K562 (cell line): ENCODE data around the gene SEC14L2. TPM values are rescaled to one million over a fixed set of nuclear protein-coding genes. Genes with fewer than 3 reads are reported as not detected.

Source experiments
- ATAC-seq: fragments of 200-7000 bp; cut with Tn5 transposase; 3 replicates; pipeline ENCODE4 v1.9.1; 2020; ENCODE audit warnings: moderate library complexity
- BruUV-seq: library from RNA; stranded (reverse); fragments of 400-500 nt; replicated peaks from 2 replicates; lab custom pipeline; 2021; lab: Mats Ljungman, UMichigan
- CTCF ChIA-PET: fragments of 300-600 bp; formaldehyde crosslinking; extraction: SDS; loops from one replicate; lab custom pipeline; 2021; ENCODE audit warnings: low intra/inter-chr PET ratio; lab: Yijun Ruan, JAX
- POLR2A ChIA-PET: fragments of 300-600, 350-650 bp; sonication (Branson Sonifier 250); formaldehyde crosslinking; extraction: SDS; loops from one replicate; lab custom pipeline; 2021; ENCODE audit warnings: antibody characterized with exemption, inconsistent platforms; lab: Yijun Ruan, JAX
- DNase-seq, 4 experiments: peaks; one replicate each; pipeline versions ENCODE4 v3.0.0 to v3.0.0-alpha.2; 2011 to 2018; ENCODE audit warnings: low spot score in 3 of 4, mixed read lengths in 3 of 4; ENCODE audit errors: extremely low read depth in 1 of 4
- FAIRE-seq: peaks from 2 replicates; lab custom pipeline; 2011; peaks lifted over from hg19 to GRCh38; lab: Jason Lieb, UNC
- H2AFZ ChIP-seq: 2 replicates; pipeline ENCODE4 v1.6.0; 2011; ENCODE audit warnings: low read depth, low read length, control low read depth, inconsistent platforms
- H3K27ac ChIP-seq: fragments of 200-600 bp; 3 replicates; pipeline ENCODE4 v1.8.0; 2011; ENCODE audit warnings: low read depth, mild to moderate bottlenecking, control low read depth, inconsistent platforms, low read length, moderate library complexity, mixed read lengths; ENCODE audit errors: extremely low read depth
- H3K27me3 ChIP-seq, 2 experiments: fragments of 300-600 bp in 1 of 2; 2 replicates in 1 of 2; 3 replicates in 1 of 2; pipeline versions ENCODE4 v1.6.0 to v1.8.0; 2011; ENCODE audit warnings: inconsistent platforms in 2 of 2, low read length in 2 of 2, mild to moderate bottlenecking in 1 of 2, mixed read lengths in 1 of 2, moderate library complexity in 1 of 2; ENCODE audit not compliant: control insufficient read depth in 2 of 2, insufficient read depth in 2 of 2
- H3K36me3 ChIP-seq: fragments of 300-600 bp; 3 replicates; pipeline ENCODE4 v1.8.0; 2011; ENCODE audit warnings: mild to moderate bottlenecking, low read length, inconsistent platforms; ENCODE audit not compliant: control insufficient read depth, insufficient read depth
- H3K4me1 ChIP-seq, 2 experiments: fragments of 200-600 bp in 1 of 2; replicated peaks in 1 of 2; 2 replicates in 1 of 2; 3 replicates in 1 of 2; pipeline versions ENCODE4 v1.5.1 to v1.8.0; 2011; ENCODE audit warnings: inconsistent platforms in 2 of 2, low read length in 2 of 2, mild to moderate bottlenecking in 1 of 2, mixed read lengths in 1 of 2, moderate library complexity in 1 of 2; ENCODE audit not compliant: control insufficient read depth in 2 of 2, insufficient read depth in 2 of 2
- H3K4me2 ChIP-seq: 2 replicates; pipeline ENCODE4 v1.6.1; 2011; ENCODE audit warnings: low read length, control low read depth, inconsistent platforms, mixed read lengths; ENCODE audit not compliant: insufficient read depth
- H3K4me3 ChIP-seq: fragments of 200-600 bp; sonication (generic), shearing (Covaris generic); 2 replicates; pipeline ENCODE4 v1.5.1; 2016; ENCODE audit warnings: control low read depth, inconsistent platforms
- H3K79me2 ChIP-seq: fragments of 200-600 bp; 3 replicates; pipeline ENCODE4 v1.8.0; 2011; ENCODE audit warnings: low read length, inconsistent platforms; ENCODE audit not compliant: control insufficient read depth, insufficient read depth
- H3K9ac ChIP-seq, 2 experiments: 2 replicates each; pipeline versions ENCODE4 v1.6.0 to v1.6.1; 2011; ENCODE audit warnings: low read depth in 2 of 2, low read length in 2 of 2, control low read depth in 1 of 2, inconsistent platforms in 1 of 2, mild to moderate bottlenecking in 1 of 2, mixed read lengths in 1 of 2; ENCODE audit not compliant: insufficient read depth in 1 of 2
- H3K9me1 ChIP-seq: one replicate; pipeline ENCODE4 v1.6.0; 2011; ENCODE audit warnings: inconsistent platforms, mild to moderate bottlenecking, low read length, moderate library complexity; ENCODE audit not compliant: control insufficient read depth, insufficient read depth
- H3K9me3 ChIP-seq: replicated peaks from 2 replicates; pipeline ENCODE4 v1.5.1; 2011; ENCODE audit warnings: low read depth, low read length, inconsistent platforms; ENCODE audit not compliant: control insufficient read depth, insufficient read depth
- H4K20me1 ChIP-seq: replicated peaks from 2 replicates; pipeline ENCODE4 v1.6.1; 2011; ENCODE audit warnings: low read length, inconsistent platforms, mixed read lengths; ENCODE audit not compliant: control insufficient read depth, insufficient read depth
- DMBX1 ChIP-seq: fragments of 250-450 bp; sonication (Bioruptor Pico); IDR thresholded peaks from 2 replicates; pipeline ENCODE4 v1.8.0; 2022; ENCODE audit warnings: inconsistent platforms, mild to moderate bottlenecking, moderate library complexity, borderline replicate concordance
- ELF1 ChIP-seq: fragments of 200-800 bp; sonication (Bioruptor generic); IDR thresholded peaks from 2 replicates; pipeline ENCODE4 v1.6.1; 2016; ENCODE audit warnings: missing genetic modification characterization, missing compliant biosample characterization
- ESRRB ChIP-seq: fragments of 250-450 bp; sonication (Bioruptor Pico); IDR thresholded peaks from 2 replicates; pipeline ENCODE4 v1.5.0; 2020; ENCODE audit warnings: mild to moderate bottlenecking, moderate library complexity, borderline replicate concordance
- HLTF ChIP-seq: fragments of 450-650 bp; IDR thresholded peaks from 2 replicates; pipeline ENCODE4 v1.6.1; 2016
- MYC ChIP-seq, 2 experiments: fragments of 250-450 bp in 1 of 2; sonication (Bioruptor Pico) in 1 of 2; IDR thresholded peaks; 2 replicates each; pipeline versions ENCODE4 v1.5.1 to v1.6.1; 2012 to 2021; ENCODE audit warnings: low read depth in 2 of 2, borderline replicate concordance in 1 of 2, improper control_type of control experiment in 1 of 2, low read length in 1 of 2, mild to moderate bottlenecking in 1 of 2, moderate library complexity in 1 of 2
- NFE2L1 ChIP-seq: fragments of 450-650 bp; IDR thresholded peaks from 2 replicates; pipeline ENCODE4 v1.6.1; 2016; ENCODE audit warnings: missing genetic modification characterization, low read depth, mild to moderate bottlenecking, missing compliant biosample characterization, moderate library complexity, borderline replicate concordance
- PHF21A ChIP-seq: fragments of 450-650 bp; IDR thresholded peaks from 2 replicates; pipeline ENCODE4 v1.6.1; 2017; ENCODE audit warnings: low read depth, borderline replicate concordance
- POLR2B ChIP-seq: fragments of 450-650 bp; IDR thresholded peaks from 2 replicates; pipeline ENCODE4 v1.6.1; 2018; ENCODE audit warnings: low read depth; ENCODE audit not compliant: partially characterized antibody
- TCFL5 ChIP-seq: fragments of 250-450 bp; sonication (Bioruptor Pico); conservative IDR thresholded peaks from 2 replicates; pipeline ENCODE4 v1.6.1; 2021; ENCODE audit warnings: mild to moderate bottlenecking, moderate library complexity, matching md5 sums
- ZNF165 ChIP-seq: fragments of 250-450 bp; sonication (Bioruptor Pico); IDR thresholded peaks from 2 replicates; pipeline ENCODE4 v1.4.0; 2020; ENCODE audit warnings: borderline replicate concordance
- ZNF239 ChIP-seq: fragments of 250-450 bp; sonication (Bioruptor Pico); IDR thresholded peaks from 2 replicates; pipeline ENCODE4 v1.4.0; 2020; ENCODE audit warnings: mild to moderate bottlenecking
- ZNF318 ChIP-seq, 2 experiments: fragments of 450-650 bp; IDR thresholded peaks; 2 replicates each; pipeline ENCODE4 v1.6.1; 2016; ENCODE audit warnings: mild to moderate bottlenecking in 2 of 2, borderline replicate concordance in 1 of 2, low read depth in 1 of 2, moderate library complexity in 1 of 2
- WGBS: fragments of 100-300 bp; shearing (Covaris generic); methylation state at CpG from one replicate; pipeline ENCODE4 v1.1.6; 2016; ENCODE audit warnings: low coverage, mixed read lengths; ENCODE audit not compliant: insufficient coverage; ENCODE audit errors: missing lambda C conversion rate; 5-methylcytosine and 5-hydroxymethylcytosine counted together
- in situ Hi-C: fragments of 300-500 bp; cut with MboI; formaldehyde crosslinking; loops from 4 replicates; pipeline ENCODE4 v1.15.0; 2018; ENCODE audit warnings: inconsistent platforms, mixed read lengths
- intact Hi-C: fragments of 100-400 bp; cut with micrococcal nuclease; formaldehyde crosslinking; loops from 2 replicates; pipeline ENCODE4 v1.14.2; 2022
- polyA plus RNA-seq, 8 experiments: library from polyadenylated mRNA; depleted of rRNA in 4 of 8; stranded (reverse) in 5 of 8; unstranded in 3 of 8; fragments of >200 nt; fragmentation: Nextera tagmentation in 2 of 8; fragmentation: Illumina TruSeq in 1 of 8; extraction: Ambion mirVana in 2 of 8; extraction: Trizol in 1 of 8; gene quantifications; 2 replicates each; pipeline versions ENCODE4 v1.2.1 to v1.2.3, GENCODE V29; 2011 to 2014; ENCODE audit warnings: inconsistent platforms in 1 of 8, missing spikeins in 1 of 8
- total RNA-seq, 7 experiments: library from RNA; depleted of rRNA in 6 of 7; stranded (reverse); fragments of >200 nt in 6 of 7; fragmentation: Illumina TruSeq in 2 of 7; extraction: Trizol in 2 of 7; gene quantifications; 2 replicates each; pipeline versions ENCODE4 v1.2.1 to v1.2.3, GENCODE V29; 2011 to 2021; ENCODE audit warnings: low replicate concordance in 1 of 7
- TF ChIP-seq, protein P1 (sequence below): sonication (generic); formaldehyde crosslinking; IDR thresholded peaks from 2 replicates; pipeline ENCODE4 v1.5.0; 2020; ENCODE audit warnings: missing genetic modification reagents

The SEC14L2 gene
- total and polyA plus RNA-seq, 9 of the 15 experiments (the other 6 are each of a cell fraction or from before 2014, with no cell fraction given): 0.03 to 0.17 (median 0.10) TPM

GRCh38 chr22:30375312-30375849, 21.4 kb upstream of the SEC14L2 start:
- no peak overlapping the region for H3K9ac ChIP-seq
- 52% methylated on average over 10 of the region's 13 CpGs for WGBS
- ATAC-seq (no peak), FAIRE-seq (no peak), DNase-seq (no peak)
- H3K9me3 ChIP-seq: no peaks in the 10 kb centered on the region
- no peak overlapping the region for H3K4me3 ChIP-seq
- ChIA-PET CTCF (no interaction called here), POLR2A (interaction anchor here (0.6 kb wide), 2 partner anchors 9 to 120 kb away, joined by 4 read pairs; no protein-coding TSS in a partner anchor)
- no peaks in the 10 kb centered on the region for H4K20me1 ChIP-seq
- H3K4me1 ChIP-seq: peaks cover 0 to 10% of the 10 kb centered on the region in 2 experiments; a peak in 2 of 5 replicates
- no peak overlapping the region for H3K27ac ChIP-seq
- no peaks in the 10 kb centered on the region for H3K27me3 ChIP-seq
- intact Hi-C loops (no loop called here), in situ Hi-C loops (loop anchor here (5.0 to 25.0 kb wide), 2 partner anchors 93 to 263 kb away; no protein-coding TSS in a partner anchor)
- H3K79me2 ChIP-seq: no peaks in the 10 kb centered on the region
- H3K36me3 ChIP-seq: no peaks in the 10 kb centered on the region
- no TSS peak for BruUV-seq
- no peaks in the 10 kb centered on the region for H3K9me1 ChIP-seq
- no peak overlapping the region for H3K4me2 ChIP-seq
- no peak overlapping the region for H2AFZ ChIP-seq
- TF ChIP-seq ESRRB (CRISPR knock-in tag) (no peak), MYC (IDR thresholded peaks at IDR 0.05; ENCODE audit: low read depth, low read length) (no peak), MYC (CRISPR knock-in tag; IDR thresholded peaks at IDR 0.05; ENCODE audit: borderline replicate concordance, low read depth) (no peak), PHF21A (no peak), NFE2L1 (tag) (no peak), ZNF318 (IDR thresholded peaks at IDR 0.05; ENCODE audit: borderline replicate concordance in 1 of 2, low read depth in 1 of 2) (no peak), TCFL5 (CRISPR knock-in tag) (no peak), HLTF (no peak), ZNF239 (CRISPR knock-in tag) (no peak), POLR2B (no peak), ZNF165 (no peak), ELF1 (tag) (no peak), DMBX1 (CRISPR knock-in tag) (no peak)
- TF ChIP-seq, protein P1, sequence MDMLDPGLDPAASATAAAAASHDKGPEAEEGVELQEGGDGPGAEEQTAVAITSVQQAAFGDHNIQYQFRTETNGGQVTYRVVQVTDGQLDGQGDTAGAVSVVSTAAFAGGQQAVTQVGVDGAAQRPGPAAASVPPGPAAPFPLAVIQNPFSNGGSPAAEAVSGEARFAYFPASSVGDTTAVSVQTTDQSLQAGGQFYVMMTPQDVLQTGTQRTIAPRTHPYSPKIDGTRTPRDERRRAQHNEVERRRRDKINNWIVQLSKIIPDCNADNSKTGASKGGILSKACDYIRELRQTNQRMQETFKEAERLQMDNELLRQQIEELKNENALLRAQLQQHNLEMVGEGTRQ (CRISPR knock-in tag): no peak
